Uterus (tissue), 2 donors: ENCODE data around the gene PLPP1.

Source experiments
- POLR2A ChIP-seq, 2 donors: fragments of 450-650 bp; IDR thresholded peaks; one replicate each; pipeline ENCODE4 v1.6.1; 2016; ENCODE audit warnings: antibody characterized with exemption in 2 of 2, mild to moderate bottlenecking in 1 of 2, moderate library complexity in 1 of 2
- TF ChIP-seq, protein P1 (sequence below), 4 experiments: fragments of 200-600 bp in 2 of 4; fragments of 450-650 bp in 2 of 4; sonication (generic) in 2 of 4; IDR thresholded peaks; one replicate each; pipeline ENCODE4 v1.5.1; 2016 to 2019; ENCODE audit warnings: antibody characterized with exemption in 4 of 4, mild to moderate bottlenecking in 2 of 4, moderate library complexity in 1 of 4

DNA sequence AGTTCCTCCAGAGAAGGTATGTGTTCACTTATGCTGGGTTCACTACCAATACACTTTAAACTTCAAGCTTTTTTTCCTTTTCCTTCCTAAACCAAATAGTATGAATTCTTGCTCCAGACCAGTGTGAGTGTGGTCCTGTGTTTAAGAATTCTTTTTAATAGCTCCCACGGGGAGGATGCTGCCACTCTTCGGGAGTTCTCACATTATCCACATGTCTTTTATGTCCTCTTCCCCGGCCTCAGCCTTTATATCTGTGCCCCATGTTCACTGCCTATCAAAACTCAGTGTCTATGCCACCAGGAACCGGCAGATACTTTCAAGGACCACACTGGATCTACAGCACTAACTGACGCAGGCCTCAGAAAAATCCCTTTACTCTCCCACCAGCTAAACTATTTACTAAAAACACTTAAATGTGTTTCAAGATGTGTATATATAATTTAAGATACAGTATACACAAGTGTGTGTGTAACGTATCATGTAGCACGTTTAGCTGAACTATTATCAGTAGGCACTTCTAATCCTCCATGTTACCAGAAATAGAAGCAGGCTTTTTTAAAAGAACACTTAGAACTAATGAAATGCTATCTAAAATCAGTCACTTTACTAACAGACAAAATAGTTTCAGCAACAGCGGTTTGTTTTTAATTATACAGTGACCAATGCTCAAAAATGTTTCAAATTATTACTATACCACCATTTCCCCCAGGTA lies 88.0 kb downstream of the PLPP1 start:
- no peak for TF ChIP-seq POLR2A (IDR thresholded peaks at IDR 0.05)
- TF ChIP-seq, protein P1, sequence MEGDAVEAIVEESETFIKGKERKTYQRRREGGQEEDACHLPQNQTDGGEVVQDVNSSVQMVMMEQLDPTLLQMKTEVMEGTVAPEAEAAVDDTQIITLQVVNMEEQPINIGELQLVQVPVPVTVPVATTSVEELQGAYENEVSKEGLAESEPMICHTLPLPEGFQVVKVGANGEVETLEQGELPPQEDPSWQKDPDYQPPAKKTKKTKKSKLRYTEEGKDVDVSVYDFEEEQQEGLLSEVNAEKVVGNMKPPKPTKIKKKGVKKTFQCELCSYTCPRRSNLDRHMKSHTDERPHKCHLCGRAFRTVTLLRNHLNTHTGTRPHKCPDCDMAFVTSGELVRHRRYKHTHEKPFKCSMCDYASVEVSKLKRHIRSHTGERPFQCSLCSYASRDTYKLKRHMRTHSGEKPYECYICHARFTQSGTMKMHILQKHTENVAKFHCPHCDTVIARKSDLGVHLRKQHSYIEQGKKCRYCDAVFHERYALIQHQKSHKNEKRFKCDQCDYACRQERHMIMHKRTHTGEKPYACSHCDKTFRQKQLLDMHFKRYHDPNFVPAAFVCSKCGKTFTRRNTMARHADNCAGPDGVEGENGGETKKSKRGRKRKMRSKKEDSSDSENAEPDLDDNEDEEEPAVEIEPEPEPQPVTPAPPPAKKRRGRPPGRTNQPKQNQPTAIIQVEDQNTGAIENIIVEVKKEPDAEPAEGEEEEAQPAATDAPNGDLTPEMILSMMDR (IDR thresholded peaks at IDR 0.05), result no peak
